PC-3 (cell line): ENCODE measurements around the gene LAMB2. TPM values are rescaled to one million over a fixed set of nuclear protein-coding genes. Genes with fewer than 3 reads are reported as not detected.
A peak's percentile ranks its signal among the peaks of the same experiment; 100 is the strongest.

Source experiments
- ATAC-seq: fragments of 200-7000 bp; cut with Tn5 transposase; 2 replicates; pipeline ENCODE4 v1.9.1; 2020; ENCODE audit warnings: mild to moderate bottlenecking, moderate library complexity
- BruUV-seq: library from RNA; stranded (reverse); fragments of 400-500 nt; replicated peaks from 2 replicates; lab custom pipeline; 2021; lab: Mats Ljungman, UMichigan
- CTCF ChIA-PET: fragments of 300-600 bp; sonication (Branson Sonifier 250); formaldehyde crosslinking; loops from one replicate; lab custom pipeline; 2022; ENCODE audit warnings: antibody characterized with exemption; lab: Charles Lee
- POLR2A ChIA-PET: fragments of 300-600 bp; sonication (Branson Sonifier 250); formaldehyde crosslinking; loops from one replicate; lab custom pipeline; 2022; ENCODE audit warnings: antibody characterized with exemption; ENCODE audit not compliant: unreplicated experiment; lab: Charles Lee
- DNase-seq: peaks from one replicate; pipeline ENCODE4 v3.0.0-alpha.2; 2015
- H2AFZ ChIP-seq: fragments of 300-600 bp; sonication (generic); 2 replicates; pipeline ENCODE4 v1.6.0; 2016; ENCODE audit warnings: antibody characterized with exemption, low read length
- H3F3A ChIP-seq: fragments of 300-600 bp; sonication (generic); one replicate; pipeline ENCODE4 v1.6.0; 2017; ENCODE audit warnings: antibody characterized with exemption, low read length, control low read depth, mild to moderate bottlenecking; ENCODE audit not compliant: unreplicated experiment
- H3K27ac ChIP-seq: fragments of 300-600 bp; sonication (generic); 2 replicates; pipeline ENCODE4 v1.5.1; 2016; ENCODE audit warnings: mild to moderate bottlenecking, low read length
- H3K27me3 ChIP-seq: fragments of 300-600 bp; sonication (generic); 2 replicates; pipeline ENCODE4 v1.6.1; 2016; ENCODE audit warnings: low read length, mixed read lengths
- H3K36me3 ChIP-seq: fragments of 300-600 bp; sonication (generic); 2 replicates; pipeline ENCODE4 v1.6.1; 2016; ENCODE audit warnings: low read depth, mixed run types, low read length, mixed read lengths
- H3K4me1 ChIP-seq: fragments of 300-600 bp; sonication (generic); 2 replicates; pipeline ENCODE4 v1.5.1; 2016; ENCODE audit warnings: low read length; ENCODE audit not compliant: insufficient read depth
- H3K4me2 ChIP-seq: fragments of 300-600 bp; sonication (generic); 2 replicates; pipeline ENCODE4 v1.6.0; 2016; ENCODE audit warnings: low read length
- H3K4me3 ChIP-seq: fragments of 300-600 bp; sonication (generic); 2 replicates; pipeline ENCODE4 v1.5.1; 2016; ENCODE audit warnings: mild to moderate bottlenecking, low read length, mixed read lengths
- H3K79me2 ChIP-seq: fragments of 300-600 bp; sonication (generic); 2 replicates; pipeline ENCODE4 v1.6.1; 2017; ENCODE audit warnings: low read length, mixed read lengths
- H3K9ac ChIP-seq: fragments of 300-600 bp; sonication (generic); 2 replicates; pipeline ENCODE4 v1.6.0; 2016; ENCODE audit warnings: mild to moderate bottlenecking, low read length
- H3K9me2 ChIP-seq: fragments of 300-600 bp; sonication (generic); replicated peaks from 2 replicates; pipeline ENCODE4 v1.6.1; 2016; ENCODE audit warnings: mixed run types, low read length, mixed read lengths
- H3K9me3 ChIP-seq: fragments of 300-600 bp; sonication (generic); 2 replicates; pipeline ENCODE4 v1.6.1; 2016; ENCODE audit warnings: low read length, mixed read lengths
- H4K20me1 ChIP-seq: fragments of 300-600 bp; sonication (generic); 2 replicates; pipeline ENCODE4 v1.6.1; 2016; ENCODE audit warnings: low read length, mixed read lengths
- EZH2 ChIP-seq: fragments of 300-600 bp; sonication (generic); IDR thresholded peaks from one replicate; pipeline ENCODE4 v1.6.1; 2017; ENCODE audit warnings: antibody characterized with exemption, mild to moderate bottlenecking, low read length; ENCODE audit not compliant: unreplicated experiment
- EZH2phosphoT487 ChIP-seq: fragments of 300-600 bp; sonication (generic); IDR thresholded peaks from 2 replicates; pipeline ENCODE4 v1.6.1; 2018; ENCODE audit warnings: mild to moderate bottlenecking, antibody characterized with exemption, low read length, borderline replicate concordance
- intact Hi-C: fragments of 100-400 bp; cut with micrococcal nuclease; formaldehyde crosslinking; loops from 2 replicates; pipeline ENCODE4 v1.9.0; 2023
- total RNA-seq: library from RNA; depleted of rRNA; stranded (reverse); fragments of >200 nt; gene quantifications from 2 replicates; pipeline ENCODE4 v1.2.3, GENCODE V29; 2014
- TF ChIP-seq, protein P1 (sequence below): fragments of 300-600 bp; sonication (generic); conservative IDR thresholded peaks from 2 replicates; pipeline ENCODE4 v1.5.1; 2017; ENCODE audit warnings: antibody characterized with exemption, low read depth, mild to moderate bottlenecking, low read length

The LAMB2 gene
- total RNA-seq, 1 experiment from 2014 or later: 240 TPM

- TF ChIP-seq, protein P1, sequence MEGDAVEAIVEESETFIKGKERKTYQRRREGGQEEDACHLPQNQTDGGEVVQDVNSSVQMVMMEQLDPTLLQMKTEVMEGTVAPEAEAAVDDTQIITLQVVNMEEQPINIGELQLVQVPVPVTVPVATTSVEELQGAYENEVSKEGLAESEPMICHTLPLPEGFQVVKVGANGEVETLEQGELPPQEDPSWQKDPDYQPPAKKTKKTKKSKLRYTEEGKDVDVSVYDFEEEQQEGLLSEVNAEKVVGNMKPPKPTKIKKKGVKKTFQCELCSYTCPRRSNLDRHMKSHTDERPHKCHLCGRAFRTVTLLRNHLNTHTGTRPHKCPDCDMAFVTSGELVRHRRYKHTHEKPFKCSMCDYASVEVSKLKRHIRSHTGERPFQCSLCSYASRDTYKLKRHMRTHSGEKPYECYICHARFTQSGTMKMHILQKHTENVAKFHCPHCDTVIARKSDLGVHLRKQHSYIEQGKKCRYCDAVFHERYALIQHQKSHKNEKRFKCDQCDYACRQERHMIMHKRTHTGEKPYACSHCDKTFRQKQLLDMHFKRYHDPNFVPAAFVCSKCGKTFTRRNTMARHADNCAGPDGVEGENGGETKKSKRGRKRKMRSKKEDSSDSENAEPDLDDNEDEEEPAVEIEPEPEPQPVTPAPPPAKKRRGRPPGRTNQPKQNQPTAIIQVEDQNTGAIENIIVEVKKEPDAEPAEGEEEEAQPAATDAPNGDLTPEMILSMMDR: no peak
- TF ChIP-seq EZH2phosphoT487: no peak
- TF ChIP-seq EZH2: no peak
- H3K4me1 ChIP-seq: peaks cover 15% of the 10 kb centered on the region
- BruUV-seq: no TSS peak
- H3F3A ChIP-seq: peaks cover 7% of the 10 kb centered on the region
- peaks cover 20% of the 10 kb centered on the region for H3K79me2 ChIP-seq
- CTCF ChIA-PET: no interaction called here
- DNase-seq (no peak), ATAC-seq (no peak)
- H3K9me2 ChIP-seq: no peaks in the 10 kb centered on the region
- H3K9ac ChIP-seq: no peak overlapping the region
- peaks cover 16% of the 10 kb centered on the region for H3K36me3 ChIP-seq
- H4K20me1 ChIP-seq: no peaks in the 10 kb centered on the region
- no peaks in the 10 kb centered on the region for H3K27me3 ChIP-seq
- no peak overlapping the region for H3K27ac ChIP-seq
- intact Hi-C loops: no loop called here
- no peak overlapping the region for H3K4me2 ChIP-seq
- H2AFZ ChIP-seq: no peak overlapping the region
- no peak overlapping the region for H3K4me3 ChIP-seq
- no peaks in the 10 kb centered on the region for H3K9me3 ChIP-seq
- POLR2A ChIA-PET: no interaction called here
Measured at GRCh38 chr3:49122451-49122850, 10.4 kb downstream of the LAMB2 start.

- no TSS peak for BruUV-seq
- Histone ChIP-seq H3K36me3 (peaks cover 21% of the 10 kb centered on the region), H3K27me3 (no peaks in the 10 kb centered on the region), H2AFZ (no peak overlapping the region), H3K4me1 (peaks cover 15% of the 10 kb centered on the region), H3K79me2 (peaks cover 20% of the 10 kb centered on the region), H3K9me3 (no peaks in the 10 kb centered on the region), H3F3A (peaks cover 7% of the 10 kb centered on the region), H3K27ac (no peak overlapping the region), H3K4me3 (no peak overlapping the region), H3K9me2 (no peaks in the 10 kb centered on the region), H3K9ac (no peak overlapping the region), H3K4me2 (no peak overlapping the region), H4K20me1 (no peaks in the 10 kb centered on the region)
- POLR2A ChIA-PET: no interaction called here
- TF ChIP-seq, protein P1: no peak
- TF ChIP-seq EZH2phosphoT487 (no peak), EZH2 (no peak)
- DNase-seq: no peak
- intact Hi-C loops: no loop called here
- CTCF ChIA-PET: interaction anchor here (0.5 kb wide), 1 partner anchor 49 kb away, joined by 3 read pairs; the partner anchor contains the start of gene KLHDC8B
- ATAC-seq: no peak
Measured at GRCh38 chr3:49122022-49122421, 10.8 kb downstream of the LAMB2 start.

GRCh38 chr3:49121132-49121736 lies 11.6 kb downstream of the LAMB2 start:
- CTCF ChIA-PET: interaction anchor here (0.5 kb wide), 1 partner anchor 50 kb away, joined by 3 read pairs; the partner anchor contains the start of gene KLHDC8B
- Histone ChIP-seq H3K9me3 (no peaks in the 10 kb centered on the region), H3K4me3 (peak overlapping the region; percentile 85), H3K9ac (peak overlapping the region; percentile 96), H3K36me3 (peaks cover 28% of the 10 kb centered on the region), H3K9me2 (no peaks in the 10 kb centered on the region), H3F3A (peaks cover 7% of the 10 kb centered on the region), H3K27me3 (no peaks in the 10 kb centered on the region), H4K20me1 (no peaks in the 10 kb centered on the region), H3K4me2 (peak overlapping the region; percentile 96; the same call in 1 of the 2 replicates), H2AFZ (peak overlapping the region; percentile 55), H3K79me2 (peaks cover 20% of the 10 kb centered on the region), H3K4me1 (peaks cover 15% of the 10 kb centered on the region), H3K27ac (peak overlapping the region; percentile 83)
- DNase-seq (no peak), ATAC-seq (no peak)
- intact Hi-C loops: no loop called here
- BruUV-seq: TSS peak; percentile 69
- TF ChIP-seq EZH2: no peak
- TF ChIP-seq EZH2phosphoT487: no peak
- TF ChIP-seq, protein P1: no peak
- POLR2A ChIA-PET: interaction anchor here (0.6 to 1.2 kb wide), 6 partner anchors 11 to 1211 kb away, joined by 3 to 9 read pairs (median 4); partner anchors contain the start of gene QRICH1
